Peyer's patch (tissue), 4 donors: ENCODE measurements around the gene CPAMD8.

ENCODE experiments used
- CTCF ChIP-seq, 6 experiments: fragments of 450-650 bp in 4 of 6; fragments of 200-600 bp in 2 of 6; sonication (generic) in 1 of 6; IDR thresholded peaks; one replicate each; pipeline ENCODE4 v1.5.1; 2017 to 2019; ENCODE audit warnings: antibody characterized with exemption in 6 of 6, mild to moderate bottlenecking in 3 of 6, moderate library complexity in 1 of 6
- POLR2A ChIP-seq, 2 donors: fragments of 450-650 bp; IDR thresholded peaks; one replicate each; pipeline ENCODE4 v1.5.1; 2017; ENCODE audit warnings: antibody characterized with exemption in 2 of 2, mild to moderate bottlenecking in 2 of 2, moderate library complexity in 2 of 2

GRCh38 chr19:17036640-17037039 lies 10.0 kb upstream of the CPAMD8 start:
- no peak for TF ChIP-seq CTCF (IDR thresholded peaks at IDR 0.05)
- no peak for TF ChIP-seq POLR2A (IDR thresholded peaks at IDR 0.05)
